HEK293 (cell line): Measurements from ENCODE around the gene NEK11.

Experiments used
- CTCF ChIA-PET: fragments of 350-600 bp; formaldehyde crosslinking; extraction: SDS; loops from one replicate; lab custom pipeline; 2021; ENCODE audit warnings: antibody characterized with exemption; lab: Yijun Ruan, JAX
- POLR2A ChIA-PET: fragments of 300-600 bp; formaldehyde crosslinking; extraction: SDS; loops from one replicate; lab custom pipeline; 2020; ENCODE audit warnings: antibody characterized with exemption, inconsistent platforms; lab: Yijun Ruan, JAX
- H3K27ac ChIP-seq: fragments of 200-500 bp; sonication (Bioruptor generic); 2 replicates; pipeline ENCODE4 v1.5.1; 2014; ENCODE audit warnings: low read depth, low read length, control low read depth, inconsistent platforms; ENCODE audit errors: extremely low read depth
- H3K36me3 ChIP-seq, 2 experiments: fragments of 200-500 bp in 1 of 2; sonication (Bioruptor generic) in 1 of 2; 1 replicate in 1 of 2; 2 replicates in 1 of 2; pipeline ENCODE4 v1.5.1; 2014 to 2017; ENCODE audit warnings: inconsistent platforms in 2 of 2, low read length in 2 of 2; ENCODE audit not compliant: control insufficient read depth in 2 of 2, insufficient read depth in 1 of 2
- H3K4me1 ChIP-seq: fragments of 200-500 bp; sonication (Bioruptor generic); 2 replicates; pipeline ENCODE4 v1.5.1; 2014; ENCODE audit warnings: mild to moderate bottlenecking, low read length, inconsistent platforms; ENCODE audit not compliant: control insufficient read depth, insufficient read depth
- H3K4me3 ChIP-seq: 2 replicates; pipeline ENCODE4 v1.5.1; 2011; ENCODE audit warnings: low read depth, mild to moderate bottlenecking, control low read depth, low read length, moderate library complexity
- H3K9me3 ChIP-seq: fragments of 200-500 bp; sonication (Bioruptor generic); 2 replicates; pipeline ENCODE4 v1.5.1; 2014; ENCODE audit warnings: low read depth, low read length, inconsistent platforms; ENCODE audit not compliant: control insufficient read depth, insufficient read depth
- FEZF1 ChIP-seq: fragments of 450-650 bp; formaldehyde crosslinking; IDR thresholded peaks from 2 replicates; pipeline ENCODE4 v1.5.1; 2016; ENCODE audit warnings: missing biosample characterization, missing genetic modification characterization
- GFI1B ChIP-seq: fragments of 450-650 bp; formaldehyde crosslinking; IDR thresholded peaks from 2 replicates; pipeline ENCODE4 v1.5.1; 2016; ENCODE audit warnings: missing biosample characterization, missing genetic modification characterization
- GLI4 ChIP-seq: fragments of 450-650 bp; formaldehyde crosslinking; IDR thresholded peaks from 2 replicates; pipeline ENCODE4 v1.5.1; 2016; ENCODE audit warnings: missing biosample characterization, missing genetic modification characterization
- HOXA7 ChIP-seq: sonication (generic); formaldehyde crosslinking; IDR thresholded peaks from 2 replicates; pipeline ENCODE4 v1.8.1; 2022; ENCODE audit warnings: missing genetic modification reagents, borderline replicate concordance
- KLF17 ChIP-seq: fragments of 450-650 bp; formaldehyde crosslinking; IDR thresholded peaks from 2 replicates; pipeline ENCODE4 v1.5.1; 2016; ENCODE audit warnings: missing biosample characterization, missing genetic modification characterization
- OSR2 ChIP-seq: fragments of 450-650 bp; formaldehyde crosslinking; IDR thresholded peaks from 2 replicates; pipeline ENCODE4 v1.5.1; 2016; ENCODE audit warnings: missing biosample characterization, missing genetic modification characterization
- OVOL3 ChIP-seq: fragments of 450-650 bp; formaldehyde crosslinking; IDR thresholded peaks from 2 replicates; pipeline ENCODE4 v1.5.1; 2016; ENCODE audit warnings: missing biosample characterization, missing genetic modification characterization
- ZBTB17 ChIP-seq: fragments of 450-650 bp; formaldehyde crosslinking; IDR thresholded peaks from 2 replicates; pipeline ENCODE4 v1.5.1; 2016; ENCODE audit warnings: missing biosample characterization, missing genetic modification characterization
- ZNF112 ChIP-seq: fragments of 450-650 bp; formaldehyde crosslinking; IDR thresholded peaks from 2 replicates; pipeline ENCODE4 v1.5.0; 2017; ENCODE audit warnings: missing biosample characterization, missing genetic modification characterization
- ZNF133 ChIP-seq: fragments of 450-650 bp; formaldehyde crosslinking; IDR thresholded peaks from 2 replicates; pipeline ENCODE4 v1.5.1; 2016; ENCODE audit warnings: missing biosample characterization, missing genetic modification characterization
- ZNF169 ChIP-seq: fragments of 450-650 bp; formaldehyde crosslinking; IDR thresholded peaks from 2 replicates; pipeline ENCODE4 v1.5.1; 2016; ENCODE audit warnings: missing biosample characterization, missing genetic modification characterization
- ZNF174 ChIP-seq: fragments of 450-650 bp; formaldehyde crosslinking; IDR thresholded peaks from 2 replicates; pipeline ENCODE4 v1.5.0; 2017; ENCODE audit warnings: missing biosample characterization, mild to moderate bottlenecking, missing genetic modification characterization
- ZNF214 ChIP-seq: fragments of 450-650 bp; formaldehyde crosslinking; IDR thresholded peaks from 2 replicates; pipeline ENCODE4 v1.5.1; 2017; ENCODE audit warnings: missing biosample characterization, mild to moderate bottlenecking, missing genetic modification characterization, borderline replicate concordance
- ZNF341 ChIP-seq: fragments of 450-650 bp; formaldehyde crosslinking; IDR thresholded peaks from 2 replicates; pipeline ENCODE4; 2016; ENCODE audit warnings: low read depth, missing biosample characterization, missing genetic modification characterization
- ZNF394 ChIP-seq: fragments of 450-650 bp; formaldehyde crosslinking; IDR thresholded peaks from 2 replicates; pipeline ENCODE4 v1.5.1; 2016; ENCODE audit warnings: missing biosample characterization, missing genetic modification characterization, mild to moderate bottlenecking, moderate library complexity, borderline replicate concordance
- ZNF514 ChIP-seq: fragments of 450-650 bp; formaldehyde crosslinking; IDR thresholded peaks from 2 replicates; pipeline ENCODE4 v1.5.1; 2016; ENCODE audit warnings: missing biosample characterization, missing genetic modification characterization
- ZNF585B ChIP-seq: fragments of 450-650 bp; formaldehyde crosslinking; IDR thresholded peaks from 2 replicates; pipeline ENCODE4 v1.5.1; 2016; ENCODE audit warnings: missing biosample characterization, missing genetic modification characterization
- ZNF610 ChIP-seq: fragments of 450-650 bp; formaldehyde crosslinking; IDR thresholded peaks from 2 replicates; pipeline ENCODE4 v1.5.1; 2016; ENCODE audit warnings: missing biosample characterization, missing genetic modification characterization, borderline replicate concordance
- ZNF692 ChIP-seq: fragments of 450-650 bp; formaldehyde crosslinking; IDR thresholded peaks from 2 replicates; pipeline ENCODE4 v1.5.1; 2016; ENCODE audit warnings: missing biosample characterization, missing genetic modification characterization
- ZNF768 ChIP-seq: fragments of 450-650 bp; formaldehyde crosslinking; IDR thresholded peaks from 2 replicates; pipeline ENCODE4 v1.5.1; 2018; ENCODE audit warnings: missing biosample characterization, mild to moderate bottlenecking, missing genetic modification characterization
- ZNF776 ChIP-seq: fragments of 450-650 bp; formaldehyde crosslinking; IDR thresholded peaks from 2 replicates; pipeline ENCODE4 v1.5.0; 2017; ENCODE audit warnings: missing biosample characterization, missing genetic modification characterization, borderline replicate concordance
- ZNF837 ChIP-seq: fragments of 450-650 bp; formaldehyde crosslinking; IDR thresholded peaks from 2 replicates; pipeline ENCODE4 v1.5.1; 2016; ENCODE audit warnings: missing biosample characterization, missing genetic modification characterization
- TF ChIP-seq, protein P1 (sequence below): fragments of 450-650 bp; formaldehyde crosslinking; IDR thresholded peaks from 2 replicates; pipeline ENCODE4 v1.5.1; 2016; ENCODE audit warnings: missing biosample characterization, missing genetic modification characterization
- TF ChIP-seq, protein P2 (sequence below): fragments of 450-650 bp; formaldehyde crosslinking; IDR thresholded peaks from 2 replicates; pipeline ENCODE4 v1.5.1; 2017; ENCODE audit warnings: missing biosample characterization, missing genetic modification characterization
- TF ChIP-seq, protein P3 (sequence below): fragments of 450-650 bp; formaldehyde crosslinking; conservative IDR thresholded peaks from 2 replicates; pipeline ENCODE4 v1.5.1; 2016; ENCODE audit warnings: low read depth, missing biosample characterization, missing genetic modification characterization

The NEK11 gene

GRCh38 chr3:131007256-131007655 lies 19.4 kb upstream of the NEK11 start:
- POLR2A ChIA-PET = no interaction called here
- Histone ChIP-seq H3K4me1 (no peaks in the 10 kb centered on the region), H3K36me3 (peaks cover 0 to 44% of the 10 kb centered on the region in 2 experiments; a peak in 2 of 3 replicates), H3K9me3 (no peaks in the 10 kb centered on the region), H3K27ac (no peak overlapping the region), H3K4me3 (no peak overlapping the region)
- TF ChIP-seq ZNF169 (tag by site-specific recombination) = no peak
- TF ChIP-seq ZNF585B (tag by site-specific recombination) = no peak
- no peak for TF ChIP-seq ZBTB17 (tag by site-specific recombination)
- CTCF ChIA-PET = no interaction called here

DNA sequence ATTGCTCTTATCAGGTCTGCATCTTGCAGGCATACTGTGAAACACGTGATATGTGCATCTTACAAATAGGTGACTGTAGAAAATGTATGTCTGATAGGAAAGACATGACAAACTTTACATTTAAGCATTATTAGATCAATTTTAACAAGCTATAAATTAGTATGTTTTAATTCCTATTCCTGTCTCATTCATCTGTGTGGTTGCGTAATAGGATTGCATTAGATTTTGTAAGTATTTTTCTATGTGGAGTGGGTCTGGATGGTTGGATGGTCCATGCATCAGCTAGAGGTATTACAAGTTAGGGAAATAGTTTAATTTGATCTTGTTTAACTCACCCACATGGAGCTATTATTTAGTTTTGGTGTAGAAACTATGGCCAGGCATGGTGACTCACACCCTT lies 18.9 kb upstream of the NEK11 start:
- Histone ChIP-seq H3K36me3 (peaks cover 0 to 50% of the 10 kb centered on the region in 2 experiments; a peak in 2 of 3 replicates), H3K4me3 (no peak overlapping the region), H3K27ac (no peak overlapping the region)
- CTCF ChIA-PET = no interaction called here
- POLR2A ChIA-PET = no interaction called here
- TF ChIP-seq ZNF341 (tag by site-specific recombination) (no peak), ZNF776 (no peak), ZNF133 (tag by site-specific recombination) (no peak), ZNF169 (tag by site-specific recombination) (no peak), ZNF394 (no peak), ZNF214 (tag by site-specific recombination) (no peak)
- TF ChIP-seq, protein P1, sequence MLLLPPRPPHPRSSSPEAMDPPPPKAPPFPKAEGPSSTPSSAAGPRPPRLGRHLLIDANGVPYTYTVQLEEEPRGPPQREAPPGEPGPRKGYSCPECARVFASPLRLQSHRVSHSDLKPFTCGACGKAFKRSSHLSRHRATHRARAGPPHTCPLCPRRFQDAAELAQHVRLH (tag by site-specific recombination) = no peak
- TF ChIP-seq, protein P2, sequence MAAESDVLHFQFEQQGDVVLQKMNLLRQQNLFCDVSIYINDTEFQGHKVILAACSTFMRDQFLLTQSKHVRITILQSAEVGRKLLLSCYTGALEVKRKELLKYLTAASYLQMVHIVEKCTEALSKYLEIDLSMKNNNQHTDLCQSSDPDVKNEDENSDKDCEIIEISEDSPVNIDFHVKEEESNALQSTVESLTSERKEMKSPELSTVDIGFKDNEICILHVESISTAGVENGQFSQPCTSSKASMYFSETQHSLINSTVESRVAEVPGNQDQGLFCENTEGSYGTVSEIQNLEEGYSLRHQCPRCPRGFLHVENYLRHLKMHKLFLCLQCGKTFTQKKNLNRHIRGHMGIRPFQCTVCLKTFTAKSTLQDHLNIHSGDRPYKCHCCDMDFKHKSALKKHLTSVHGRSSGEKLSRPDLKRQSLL = no peak
- TF ChIP-seq, all 188 proteins: peak for 0
- Histone ChIP-seq H3K4me1 (no peaks in the 10 kb centered on the region), H3K9me3 (no peaks in the 10 kb centered on the region)

GRCh38 chr3:131008326-131008725 lies 18.4 kb upstream of the NEK11 start:
- ChIA-PET POLR2A (no interaction called here), CTCF (no interaction called here)
- Histone ChIP-seq H3K9me3 (no peaks in the 10 kb centered on the region), H3K4me3 (no peak overlapping the region), H3K4me1 (no peaks in the 10 kb centered on the region), H3K36me3 (peaks cover 0 to 53% of the 10 kb centered on the region in 2 experiments; a peak in 2 of 3 replicates), H3K27ac (no peak overlapping the region)
- TF ChIP-seq ZNF768 (tag by site-specific recombination) = no peak
- no peak for TF ChIP-seq OVOL3
- TF ChIP-seq ZNF174 (tag by site-specific recombination) = no peak
- no peak for TF ChIP-seq GLI4
- no peak for TF ChIP-seq KLF17 (tag by site-specific recombination)
- no peak for TF ChIP-seq ZNF112 (tag by site-specific recombination)
- TF ChIP-seq GFI1B (tag by site-specific recombination) = no peak
- no peak for TF ChIP-seq OSR2
- TF ChIP-seq ZNF610 = no peak
- TF ChIP-seq HOXA7 (CRISPR knock-in tag) = no peak
- no peak for TF ChIP-seq ZNF692 (tag by site-specific recombination)
- TF ChIP-seq FEZF1 = no peak
- TF ChIP-seq, protein P3, sequence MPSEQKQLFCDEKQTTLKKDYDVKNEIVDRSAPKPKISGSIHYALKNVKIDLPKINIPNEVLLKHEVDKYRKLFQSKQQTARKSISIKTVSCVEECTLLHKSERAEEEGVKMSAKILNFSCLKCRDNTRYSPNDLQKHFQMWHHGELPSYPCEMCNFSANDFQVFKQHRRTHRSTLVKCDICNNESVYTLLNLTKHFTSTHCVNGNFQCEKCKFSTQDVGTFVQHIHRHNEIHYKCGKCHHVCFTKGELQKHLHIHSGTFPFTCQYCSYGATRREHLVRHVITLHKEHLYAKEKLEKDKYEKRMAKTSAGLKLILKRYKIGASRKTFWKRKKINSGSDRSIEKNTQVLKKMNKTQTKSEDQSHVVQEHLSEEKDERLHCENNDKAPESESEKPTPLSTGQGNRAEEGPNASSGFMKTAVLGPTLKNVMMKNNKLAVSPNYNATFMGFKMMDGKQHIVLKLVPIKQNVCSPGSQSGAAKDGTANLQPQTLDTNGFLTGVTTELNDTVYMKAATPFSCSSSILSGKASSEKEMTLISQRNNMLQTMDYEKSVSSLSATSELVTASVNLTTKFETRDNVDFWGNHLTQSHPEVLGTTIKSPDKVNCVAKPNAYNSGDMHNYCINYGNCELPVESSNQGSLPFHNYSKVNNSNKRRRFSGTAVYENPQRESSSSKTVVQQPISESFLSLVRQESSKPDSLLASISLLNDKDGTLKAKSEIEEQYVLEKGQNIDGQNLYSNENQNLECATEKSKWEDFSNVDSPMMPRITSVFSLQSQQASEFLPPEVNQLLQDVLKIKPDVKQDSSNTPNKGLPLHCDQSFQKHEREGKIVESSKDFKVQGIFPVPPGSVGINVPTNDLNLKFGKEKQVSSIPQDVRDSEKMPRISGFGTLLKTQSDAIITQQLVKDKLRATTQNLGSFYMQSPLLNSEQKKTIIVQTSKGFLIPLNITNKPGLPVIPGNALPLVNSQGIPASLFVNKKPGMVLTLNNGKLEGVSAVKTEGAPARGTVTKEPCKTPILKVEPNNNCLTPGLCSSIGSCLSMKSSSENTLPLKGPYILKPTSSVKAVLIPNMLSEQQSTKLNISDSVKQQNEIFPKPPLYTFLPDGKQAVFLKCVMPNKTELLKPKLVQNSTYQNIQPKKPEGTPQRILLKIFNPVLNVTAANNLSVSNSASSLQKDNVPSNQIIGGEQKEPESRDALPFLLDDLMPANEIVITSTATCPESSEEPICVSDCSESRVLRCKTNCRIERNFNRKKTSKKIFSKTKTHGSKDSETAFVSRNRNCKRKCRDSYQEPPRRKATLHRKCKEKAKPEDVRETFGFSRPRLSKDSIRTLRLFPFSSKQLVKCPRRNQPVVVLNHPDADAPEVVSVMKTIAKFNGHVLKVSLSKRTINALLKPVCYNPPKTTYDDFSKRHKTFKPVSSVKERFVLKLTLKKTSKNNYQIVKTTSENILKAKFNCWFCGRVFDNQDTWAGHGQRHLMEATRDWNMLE (tag by site-specific recombination) = no peak
- no peak for TF ChIP-seq ZNF514
- TF ChIP-seq ZNF837 (tag by site-specific recombination) = no peak
